DMS 273 (cell line): ENCODE results near the gene OTUB2.

Experiments used
- DNase-seq: peaks from one replicate; lab custom pipeline; 2025; ENCODE audit not compliant: unreplicated experiment; lab: John Stamatoyannopoulos, UW

Gene OTUB2

DNA sequence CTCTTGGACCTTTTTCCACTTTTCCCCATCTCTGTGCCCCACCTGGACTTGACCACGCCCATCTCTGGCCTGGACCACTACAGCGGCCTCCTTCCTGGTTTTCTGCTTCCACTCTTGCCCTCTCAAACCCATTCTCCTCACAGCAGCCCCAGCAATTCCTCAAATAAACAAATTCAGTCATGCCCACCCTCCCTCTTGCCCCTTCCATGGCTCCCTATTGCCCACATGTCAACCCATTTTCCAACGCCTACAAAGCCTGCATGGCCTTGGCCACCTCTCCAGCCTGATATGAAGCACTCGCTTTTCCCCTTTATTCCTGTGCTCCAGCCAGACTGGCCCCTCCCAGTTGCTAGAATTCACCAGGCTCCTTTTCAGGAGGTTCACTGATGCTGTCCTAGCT is 5.9 kb upstream of the OTUB2 start:
- DNase-seq: no peak

DNA sequence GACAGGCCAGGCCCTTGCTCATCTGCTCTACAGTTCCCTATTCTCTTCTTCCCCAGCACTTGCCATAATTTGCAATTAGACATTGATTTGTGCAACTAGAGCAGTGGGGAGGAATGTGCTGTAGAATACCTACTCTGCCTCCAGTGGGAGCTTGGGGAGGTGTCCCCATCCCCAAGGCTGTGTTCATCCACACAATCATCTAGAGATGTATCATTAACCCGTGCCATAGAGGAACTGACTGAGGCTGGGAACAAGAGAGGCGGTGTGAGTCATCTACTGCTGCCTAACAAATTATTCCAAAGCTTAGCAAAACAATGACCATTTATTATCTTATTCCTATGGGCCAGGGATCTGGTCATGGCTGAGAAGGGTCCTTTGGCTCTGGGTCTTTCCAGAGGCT is 5.1 kb upstream of the OTUB2 start:
- DNase-seq: no peak

DNA sequence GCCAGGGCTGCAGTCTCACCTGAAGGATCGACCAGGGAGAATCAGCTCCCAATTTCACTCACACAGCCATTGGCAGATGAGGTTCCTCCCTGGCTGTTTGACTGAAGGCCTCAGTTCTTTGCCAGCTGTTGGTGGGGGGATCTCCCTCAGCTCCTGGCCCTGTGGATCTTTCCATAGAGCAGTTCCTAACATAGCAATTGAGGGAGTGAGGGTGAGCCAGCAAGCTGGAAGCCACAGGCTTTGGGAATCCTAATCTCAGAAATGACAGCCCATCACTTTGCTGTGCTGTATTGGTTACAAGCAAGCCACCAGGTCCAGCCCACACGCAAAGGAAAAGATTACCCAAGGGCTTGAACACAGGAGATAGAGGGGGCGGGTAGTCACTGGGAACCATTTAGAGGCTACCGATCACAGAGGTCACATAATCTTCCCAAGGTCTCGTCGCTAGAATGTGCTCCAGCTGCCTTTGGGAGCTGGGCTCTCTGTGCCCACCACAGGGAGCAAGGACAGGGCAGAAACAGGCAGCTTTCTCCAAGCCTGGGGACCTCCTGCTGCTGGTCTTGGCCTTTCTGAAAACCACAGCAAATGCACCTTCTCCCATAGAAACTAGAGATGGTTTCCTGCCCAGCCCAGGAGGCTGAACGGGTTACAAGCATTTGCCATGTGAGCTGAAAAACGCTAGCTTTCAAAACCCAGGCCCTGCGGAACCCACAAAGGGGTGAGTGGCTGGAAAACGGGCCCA is 4.6 kb upstream of the OTUB2 start:
- DNase-seq: no peak

DNA sequence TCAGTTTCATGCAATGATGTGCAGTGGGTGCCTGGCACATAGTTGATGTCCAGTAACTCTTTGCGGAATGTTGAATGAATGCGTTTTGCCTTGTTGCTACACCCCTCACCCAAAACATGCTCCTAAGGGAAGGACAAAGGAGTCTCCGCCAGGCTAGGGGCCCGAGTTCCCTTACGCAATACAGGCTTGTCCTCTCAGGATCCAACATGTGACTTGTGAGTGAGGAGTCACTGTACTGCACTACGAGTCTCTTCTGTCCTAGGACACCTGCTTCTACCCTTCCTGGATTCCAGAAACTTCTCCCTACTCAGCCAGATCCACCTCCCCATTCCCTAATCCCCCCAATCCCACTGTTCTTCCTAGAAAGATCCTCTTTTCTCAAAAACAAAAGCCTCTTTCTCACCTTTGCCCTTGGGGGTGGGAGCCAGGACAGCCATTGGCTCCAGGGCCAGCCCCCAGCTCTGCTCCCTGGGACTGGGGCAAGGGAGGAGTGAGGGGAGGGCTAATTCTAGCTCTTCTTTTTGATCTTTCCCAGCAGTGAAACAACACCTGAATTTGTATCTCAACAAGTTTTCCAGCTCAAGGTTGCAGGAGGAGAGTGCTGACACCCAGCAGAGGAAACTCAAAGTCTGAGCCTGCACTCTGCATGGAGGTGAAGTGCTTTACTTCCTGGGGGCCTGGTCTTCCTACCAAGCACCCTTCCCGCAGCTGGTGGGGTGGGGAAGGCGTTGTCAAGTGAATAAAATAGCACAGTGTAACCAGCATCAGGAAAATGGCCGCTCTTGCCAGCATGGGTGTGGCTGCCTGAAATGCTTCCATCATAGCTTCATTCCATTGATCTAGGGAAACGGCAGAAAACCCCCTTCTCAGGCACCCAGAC is 3.4 kb upstream of the OTUB2 start:
- no peak for DNase-seq

DNA sequence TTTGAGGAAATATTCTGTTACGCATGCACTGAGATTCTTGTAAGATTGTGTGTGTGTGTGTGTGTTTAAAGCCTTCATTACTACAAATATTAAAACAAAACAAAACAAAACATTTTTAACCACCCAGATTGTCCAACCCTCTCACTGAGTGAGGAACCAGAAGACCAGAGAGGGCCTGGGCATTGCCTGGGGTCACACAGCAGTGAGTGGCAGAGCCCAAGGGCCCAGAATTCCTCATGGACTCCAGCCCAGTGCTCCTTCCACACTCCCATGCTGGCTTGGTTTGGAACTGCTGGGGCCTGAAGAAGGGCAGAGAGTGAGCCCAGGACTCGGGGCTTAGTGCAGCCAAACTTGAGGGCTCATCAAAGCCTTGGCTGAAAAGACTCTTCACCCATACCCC is 1.6 kb upstream of the OTUB2 start:
- no peak for DNase-seq

DNA sequence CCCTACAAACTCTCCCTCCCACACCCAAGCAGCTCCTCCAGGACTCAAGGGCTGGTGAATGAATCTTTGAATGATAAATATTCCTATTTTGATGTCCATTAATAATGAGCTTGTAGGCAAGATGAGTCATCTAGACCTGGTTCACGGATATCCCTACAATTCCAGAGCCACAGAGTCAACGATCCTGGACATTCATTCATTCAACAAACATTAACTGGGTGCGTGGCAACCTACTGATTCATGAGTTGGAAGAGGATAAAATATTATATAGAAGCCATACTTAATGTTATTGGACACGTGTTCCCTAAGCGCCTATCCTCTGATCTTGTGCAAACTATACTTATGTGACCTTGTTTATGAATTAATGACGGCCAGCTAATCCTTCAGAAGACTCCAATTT is 420 bp upstream of the OTUB2 start:
- no peak for DNase-seq

DNA sequence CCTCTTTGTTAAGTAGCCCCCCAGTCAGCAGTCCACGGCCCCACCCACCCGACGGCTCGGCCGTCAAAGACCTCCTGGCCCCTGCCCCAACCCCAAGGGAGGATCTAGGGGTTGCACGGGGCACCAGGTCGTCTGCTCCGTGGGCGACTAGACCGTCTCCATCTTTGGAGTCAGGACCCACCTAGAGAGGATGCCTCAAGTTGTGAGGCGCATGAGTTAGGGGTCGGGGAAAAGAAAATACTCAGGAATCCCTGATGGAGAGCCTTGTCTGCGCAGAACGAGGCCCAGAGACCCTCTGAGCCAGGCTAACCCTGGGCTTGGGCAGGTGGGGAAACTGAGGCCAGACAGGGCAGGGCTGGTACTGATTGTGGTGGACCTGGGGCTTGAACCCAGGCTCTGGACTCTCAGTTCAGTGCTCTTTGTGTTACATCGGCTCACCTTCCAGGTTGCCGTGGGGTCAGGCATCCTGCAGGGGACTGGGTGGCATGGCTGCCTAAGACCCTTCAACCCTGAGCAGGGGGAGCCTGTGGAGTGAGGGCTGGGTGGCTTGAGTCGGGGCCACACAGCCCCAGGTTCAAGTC is 839 bp downstream of the OTUB2 start:
- no peak for DNase-seq

DNA sequence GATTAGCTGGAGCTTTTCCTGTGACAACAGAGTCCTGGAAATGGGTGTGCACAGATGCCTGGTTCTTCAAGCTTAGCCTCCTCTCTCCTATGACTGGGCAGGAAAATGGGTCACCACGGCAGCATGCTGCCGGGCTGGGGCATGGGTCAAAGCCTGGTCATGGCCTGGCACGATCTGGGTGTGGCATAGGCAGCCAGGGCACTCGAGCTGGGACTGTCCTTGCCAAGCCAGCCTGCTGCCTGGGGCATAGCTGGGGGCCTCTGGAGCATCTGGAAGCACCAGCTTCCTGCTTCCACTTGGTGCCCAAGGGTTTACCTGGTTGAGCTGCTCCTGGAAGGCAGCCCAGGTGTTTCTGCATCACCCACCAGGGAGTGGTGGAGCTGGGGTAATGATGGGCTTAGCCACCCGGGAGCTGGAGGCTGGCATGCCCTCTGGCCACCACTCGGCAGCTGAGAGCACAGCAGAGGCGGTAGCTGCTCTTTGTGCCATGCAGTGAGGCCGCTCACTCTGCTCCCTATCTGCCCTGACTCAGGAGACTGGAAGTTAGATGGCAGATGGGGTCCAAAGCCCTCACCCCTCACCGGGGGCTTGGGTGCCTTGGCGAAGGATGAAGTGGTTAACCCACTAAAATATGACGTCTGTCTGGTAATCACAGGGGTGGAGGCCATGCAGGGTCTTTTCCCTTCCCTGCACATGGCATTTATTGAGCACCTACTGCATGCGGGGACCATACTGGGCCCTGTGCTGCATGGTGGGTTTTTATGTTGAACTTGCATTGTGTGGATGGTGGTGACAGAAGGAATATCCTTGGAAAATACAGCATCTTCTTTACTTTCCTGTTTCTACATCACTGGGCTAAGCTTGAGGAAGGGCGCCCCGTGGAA is 1.7 kb downstream of the OTUB2 start:
- no peak for DNase-seq

DNA sequence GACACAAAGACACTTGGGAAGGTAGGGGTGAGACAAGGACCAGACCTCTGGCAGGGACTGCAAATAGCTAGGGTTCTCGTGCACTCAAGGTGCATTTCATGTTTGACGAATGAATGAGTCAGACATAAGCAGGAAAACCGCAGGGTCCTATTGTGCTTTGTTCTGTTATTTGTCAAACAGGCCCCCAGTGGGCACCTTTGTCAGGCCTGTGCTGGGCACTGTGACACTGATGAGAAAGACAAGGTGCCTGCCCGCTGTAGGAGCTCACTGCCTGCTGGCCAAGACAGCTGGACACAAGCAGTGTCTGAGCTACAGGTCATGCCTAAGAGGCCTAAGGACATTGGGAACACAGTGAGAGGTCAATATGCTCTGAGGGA is 2.3 kb downstream of the OTUB2 start:
- no peak for DNase-seq

DNA sequence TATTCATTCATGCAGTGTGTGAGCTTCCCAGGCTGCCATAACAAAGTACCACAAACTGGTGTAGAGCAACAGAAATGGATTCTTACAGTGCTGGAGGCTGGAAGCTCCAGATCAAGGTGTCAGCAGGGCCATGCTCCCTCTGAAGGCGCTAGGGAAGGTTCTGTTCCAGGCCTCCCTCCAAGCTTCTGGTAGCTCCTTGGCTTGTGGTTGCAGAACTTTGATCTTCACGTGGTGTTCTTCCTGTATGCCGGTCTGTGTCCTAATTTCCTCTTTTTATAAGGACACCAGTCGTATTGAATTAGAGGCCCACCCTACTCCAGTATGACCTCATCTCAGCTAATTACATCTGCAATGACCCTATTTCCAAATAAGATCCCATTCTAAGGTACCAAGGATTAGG is 3.1 kb downstream of the OTUB2 start:
- DNase-seq: no peak

DNA sequence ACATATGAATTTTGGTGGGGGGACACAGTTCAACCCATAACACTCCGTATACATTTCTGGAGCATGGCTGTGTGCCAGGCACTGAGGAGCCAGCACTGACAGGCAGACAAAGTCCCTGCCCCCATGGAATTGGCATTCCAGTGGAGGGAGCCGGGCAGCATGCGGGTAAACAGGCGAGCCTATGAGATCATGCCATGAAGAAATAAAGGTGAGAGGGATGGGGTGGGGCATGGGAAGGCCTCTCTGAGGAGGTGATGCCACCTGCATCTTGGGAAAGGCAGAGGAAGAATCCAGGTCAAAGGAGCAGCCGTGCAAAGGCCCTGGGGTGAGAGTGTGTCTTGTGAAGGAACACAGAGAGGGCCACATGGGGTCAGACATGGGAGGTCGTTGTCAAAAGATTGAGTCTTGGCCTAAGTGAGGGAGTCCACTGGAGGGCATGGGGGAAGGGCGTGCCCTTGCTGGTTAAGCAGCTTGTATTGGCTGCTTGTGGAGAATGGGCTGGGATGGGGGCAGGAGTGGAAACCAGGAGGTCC is 3.6 kb downstream of the OTUB2 start:
- no peak for DNase-seq

DNA sequence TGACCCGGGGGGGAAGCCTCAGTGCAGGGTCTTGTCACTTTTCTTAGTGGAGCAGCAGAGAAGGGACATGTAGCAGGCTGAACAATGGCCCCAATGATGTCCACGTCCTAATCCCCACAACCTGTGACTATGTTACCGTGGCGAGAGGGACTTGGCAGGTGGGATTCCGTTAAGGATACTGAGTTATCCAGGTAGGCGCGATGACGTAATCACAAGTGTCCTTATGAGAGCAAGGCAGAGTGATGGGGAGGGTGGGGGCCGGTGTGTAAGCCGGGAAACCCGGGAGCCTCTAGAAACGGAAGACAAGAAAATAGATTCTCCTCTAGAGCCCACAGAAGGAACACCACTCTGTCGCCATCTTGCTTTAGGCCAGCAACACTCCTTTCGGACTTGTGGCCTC is 4.4 kb downstream of the OTUB2 start:
- DNase-seq: no peak

DNA sequence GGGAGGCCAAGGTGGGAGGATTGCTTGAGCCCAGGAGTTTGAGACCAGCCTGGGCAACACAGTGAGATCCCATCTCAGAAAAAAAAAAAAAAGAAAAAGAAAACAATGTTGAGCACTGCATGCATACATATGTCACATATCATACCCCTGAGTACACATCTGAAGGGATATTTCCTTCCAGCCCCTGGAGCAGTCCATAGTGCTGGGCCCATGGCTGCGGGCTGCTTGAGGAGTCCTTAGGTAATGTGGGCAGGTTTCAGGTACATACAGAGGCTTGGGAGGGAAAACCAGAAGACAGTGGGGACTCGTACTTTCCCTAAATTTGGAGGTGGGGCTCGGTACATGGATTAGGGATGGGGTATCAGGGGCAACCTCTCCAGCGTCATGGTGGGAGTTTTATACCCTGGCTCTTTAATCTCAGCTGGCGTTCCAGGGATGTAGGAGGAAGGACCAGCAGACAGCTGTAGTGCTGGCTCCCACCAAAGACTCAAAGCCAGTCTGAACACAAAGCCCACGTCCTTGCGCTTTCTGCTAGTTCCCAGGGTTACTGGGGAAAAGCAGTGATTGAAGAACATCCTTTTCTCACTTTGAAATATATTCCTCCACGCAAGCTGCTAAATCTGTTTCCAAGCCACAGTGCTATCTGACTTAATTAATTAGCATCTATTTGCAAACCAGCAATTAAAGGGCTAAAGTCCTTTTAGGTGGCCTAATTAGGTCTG is 5.2 kb downstream of the OTUB2 start:
- no peak for DNase-seq

DNA sequence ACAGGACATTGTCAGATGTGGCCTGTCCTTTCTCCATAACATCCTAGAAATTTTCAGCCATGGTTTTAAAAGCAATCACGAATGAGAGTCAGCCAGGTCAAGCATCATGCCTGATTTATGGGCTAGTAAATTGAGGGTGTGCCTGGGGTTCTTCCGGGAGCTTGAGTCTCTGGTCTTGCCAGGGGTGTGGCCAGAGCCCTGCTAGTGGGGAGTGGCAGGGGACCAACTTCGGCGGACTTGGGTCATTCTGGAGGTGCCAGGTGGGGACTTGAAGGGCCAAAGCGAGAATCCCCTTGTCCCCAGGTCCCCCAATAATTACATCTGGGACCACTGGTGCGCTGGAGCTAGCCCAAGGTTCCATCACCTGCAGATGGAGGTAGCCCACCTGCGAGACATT is 5.7 kb downstream of the OTUB2 start:
- no peak for DNase-seq

DNA sequence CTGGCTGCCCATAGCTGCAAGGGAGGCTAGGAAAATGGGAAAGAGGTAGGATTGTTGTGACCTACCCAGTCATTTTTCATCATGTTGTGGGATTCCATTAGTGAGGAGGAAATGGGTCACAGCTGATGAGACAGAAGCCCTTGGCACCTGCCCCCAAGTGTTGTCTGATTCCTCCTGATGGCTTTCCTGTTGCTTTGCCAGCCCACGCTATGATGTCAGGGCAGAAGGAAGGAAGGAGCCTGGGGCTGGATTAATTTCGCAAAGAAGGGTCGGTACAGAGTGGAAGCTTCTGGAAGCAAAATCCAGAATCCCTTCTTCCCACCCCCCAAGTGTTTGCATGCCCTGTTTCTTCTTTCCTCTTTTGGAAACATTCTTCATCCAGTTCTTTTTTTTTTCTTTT is 8.7 kb downstream of the OTUB2 start:
- no peak for DNase-seq

DNA sequence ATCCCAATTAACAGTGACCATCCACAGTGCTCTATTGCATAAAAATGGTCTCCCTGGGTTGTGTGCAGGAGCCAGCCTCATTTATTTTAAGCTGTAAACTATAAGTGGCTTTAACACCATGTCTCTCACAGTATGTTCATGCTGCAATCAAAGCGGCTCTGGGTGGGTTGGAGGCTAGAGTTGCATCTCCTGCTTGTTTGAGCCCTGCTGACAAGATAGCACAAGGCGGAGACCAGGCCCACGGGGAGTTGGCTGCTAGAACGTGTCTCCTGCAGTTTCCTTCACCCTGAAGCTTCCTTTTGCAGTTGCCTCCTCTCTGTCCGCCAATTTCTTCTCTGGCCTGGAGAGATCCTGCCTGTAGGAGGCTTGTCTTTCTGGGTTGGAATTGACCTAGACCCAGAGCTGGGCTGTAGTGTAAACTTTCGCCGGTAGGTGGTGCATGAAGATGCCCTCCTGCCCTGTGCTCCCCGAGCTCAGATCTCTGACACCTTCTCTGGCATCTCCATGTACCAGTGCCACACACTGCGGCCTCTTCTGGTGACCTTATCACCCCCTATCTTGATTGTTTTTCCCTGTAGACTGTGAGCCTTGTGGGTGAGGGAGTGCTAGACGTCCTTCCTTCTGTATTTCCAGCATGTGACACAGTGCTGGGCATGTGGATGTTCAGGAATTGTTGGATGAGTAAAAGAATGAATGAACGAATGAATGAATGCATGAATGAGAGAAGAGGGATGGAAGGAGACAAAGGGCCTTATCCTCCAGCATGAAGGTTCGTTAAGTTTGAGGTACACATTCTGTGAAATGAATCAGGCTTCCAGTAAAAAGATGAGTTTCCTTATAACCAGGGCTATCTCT is 10.4 kb downstream of the OTUB2 start:
- DNase-seq: peak; percentile 84

DNA sequence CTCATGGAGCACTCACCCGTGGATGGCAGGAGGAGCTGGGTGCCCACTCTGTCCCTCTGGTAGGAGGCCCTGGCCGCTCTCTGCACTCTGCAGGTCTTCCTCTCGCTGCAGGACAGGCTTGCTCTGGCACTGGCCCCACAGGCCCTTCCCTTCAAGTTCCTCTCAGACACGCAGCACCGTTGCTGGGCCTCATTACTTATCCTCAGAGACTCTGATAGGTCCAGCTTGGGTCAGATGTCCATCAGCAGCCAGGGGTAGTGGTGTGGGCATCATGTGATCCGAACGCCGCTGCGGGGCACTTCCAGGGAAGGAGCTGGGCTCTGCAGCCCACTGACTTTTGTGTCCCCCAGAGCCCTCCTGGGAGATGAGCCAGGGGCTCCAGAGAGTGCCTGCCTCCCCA is 11.8 kb downstream of the OTUB2 start:
- DNase-seq: no peak

DNA sequence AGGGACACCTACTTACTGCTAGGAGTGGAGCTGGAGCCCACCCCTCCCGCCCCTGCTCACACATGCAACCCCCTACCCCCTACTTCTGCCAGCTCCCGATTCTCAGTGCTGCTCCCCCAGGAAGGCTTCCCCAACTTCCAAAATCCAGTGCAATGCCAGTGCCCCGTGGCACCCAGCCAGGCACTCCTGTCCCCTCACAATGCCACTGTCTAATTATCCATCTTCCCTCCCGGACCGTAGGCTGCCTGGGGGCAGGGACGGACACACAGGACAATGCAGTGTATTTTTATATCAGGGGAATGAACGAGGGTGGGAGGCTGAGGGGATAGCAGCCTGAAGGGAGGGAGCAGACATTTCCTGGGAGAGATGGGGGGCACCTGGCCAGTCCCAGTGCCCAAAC is 12.4 kb downstream of the OTUB2 start:
- DNase-seq: no peak

DNA sequence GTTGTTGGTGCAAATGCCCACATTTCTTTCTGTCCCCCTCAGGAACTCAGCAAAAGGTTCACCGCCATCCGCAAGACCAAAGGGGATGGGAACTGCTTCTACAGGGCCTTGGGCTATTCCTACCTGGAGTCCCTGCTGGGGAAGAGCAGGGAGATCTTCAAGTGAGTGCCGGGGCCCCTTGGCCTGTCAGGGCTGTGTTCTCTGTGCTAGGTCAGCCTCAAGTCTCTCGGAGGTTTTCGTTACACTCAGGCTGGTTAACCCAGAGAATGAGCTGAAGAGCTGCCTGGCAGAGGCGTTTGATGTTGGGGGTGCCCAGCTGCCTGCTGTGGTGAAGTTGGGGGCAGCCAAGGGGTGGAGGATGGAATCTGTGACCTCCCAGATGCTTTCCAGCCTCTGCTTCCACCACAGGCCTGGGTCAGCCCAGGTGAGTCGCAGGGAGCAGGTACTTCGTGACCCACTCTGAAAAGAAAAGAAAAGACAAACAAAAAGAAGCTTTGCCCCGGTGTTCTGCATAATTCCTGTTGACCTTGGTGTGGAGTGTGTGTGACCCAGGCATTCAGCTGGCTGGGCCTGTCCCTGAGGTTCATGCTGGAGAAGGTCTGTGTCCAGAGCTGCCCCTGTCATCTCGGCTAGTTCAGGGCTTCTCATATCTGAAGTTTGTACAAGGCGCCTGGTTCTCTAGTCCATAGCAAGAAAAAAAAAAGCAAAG is 12.9 kb downstream of the OTUB2 start:
- no peak for DNase-seq
